VCaP (cell line): Measurements from ENCODE around the gene EN1.

Experiments
- H3K27ac ChIP-seq: fragments of 450-650 bp; 2 replicates; pipeline ENCODE4 v1.5.1; 2017
- CTCF ChIP-seq: fragments of 450-650 bp; conservative IDR thresholded peaks from 2 replicates; pipeline ENCODE4 v1.5.1; 2017; ENCODE audit warnings: mild to moderate bottlenecking, moderate library complexity

EN1 gene

GRCh38 chr2:118845522-118846441 lies 1.7 kb downstream of the EN1 start:
- TF ChIP-seq CTCF: no peak
- H3K27ac ChIP-seq: no peak overlapping the region

- TF ChIP-seq CTCF: no peak
- H3K27ac ChIP-seq: no peak overlapping the region
Observed at GRCh38 chr2:118845005-118845521, 2.4 kb downstream of the EN1 start.

- TF ChIP-seq CTCF: no peak
- H3K27ac ChIP-seq: no peak overlapping the region
Observed at GRCh38 chr2:118844261-118845004, 3.0 kb downstream of the EN1 start.

GRCh38 chr2:118843483-118844132 lies 3.8 kb downstream of the EN1 start:
- no peak for TF ChIP-seq CTCF
- H3K27ac ChIP-seq: no peak overlapping the region

- no peak for TF ChIP-seq CTCF
- no peak overlapping the region for H3K27ac ChIP-seq
Observed at GRCh38 chr2:118842661-118843482, 4.6 kb downstream of the EN1 start.

- H3K27ac ChIP-seq: no peak overlapping the region
- no peak for TF ChIP-seq CTCF
Observed at GRCh38 chr2:118841828-118842461, 5.5 kb downstream of the EN1 start.
